GM23338 (cell line): ENCODE measurements around the gene CERT1. TPM values are rescaled to one million over a fixed set of nuclear protein-coding genes. Genes with fewer than 3 reads are reported as not detected.

ENCODE experiments used
- ATAC-seq: fragments of 200-7000 bp; cut with Tn5 transposase; 3 replicates; pipeline ENCODE4 v1.9.1; 2020
- DNase-seq: peaks from one replicate; pipeline ENCODE4 v3.0.0-alpha.2; 2015; ENCODE audit warnings: low spot score
- H2AFZ ChIP-seq: fragments of 200-600 bp; sonication (generic); 2 replicates; pipeline ENCODE4 v1.8.0; 2016; ENCODE audit warnings: antibody characterized with exemption, mild to moderate bottlenecking, moderate library complexity
- H3F3A ChIP-seq: fragments of 200-600 bp; sonication (generic); replicated peaks from 2 replicates; pipeline ENCODE4 v1.8.0; 2017; ENCODE audit warnings: antibody characterized with exemption, mixed run types, low read depth
- H3K27ac ChIP-seq: fragments of 200-600 bp; sonication (generic); 2 replicates; pipeline ENCODE4 v1.6.1; 2016; ENCODE audit warnings: low read depth
- H3K27me3 ChIP-seq: fragments of 200-600 bp; sonication (generic); 2 replicates; pipeline ENCODE4 v1.8.0; 2016; ENCODE audit warnings: mild to moderate bottlenecking, mixed run types, moderate library complexity; ENCODE audit not compliant: insufficient read depth
- H3K36me3 ChIP-seq: fragments of 200-600 bp; sonication (generic); 2 replicates; pipeline ENCODE4 v1.8.0; 2016; ENCODE audit warnings: mild to moderate bottlenecking; ENCODE audit not compliant: insufficient read depth
- H3K4me1 ChIP-seq: fragments of 200-600 bp; sonication (generic); 2 replicates; pipeline ENCODE4 v1.8.0; 2016; ENCODE audit warnings: mild to moderate bottlenecking, moderate library complexity; ENCODE audit not compliant: insufficient read depth
- H3K4me2 ChIP-seq: fragments of 200-600 bp; sonication (generic); 2 replicates; pipeline ENCODE4 v1.7.1; 2017; ENCODE audit warnings: mixed run types
- H3K4me3 ChIP-seq: fragments of 200-600 bp; sonication (generic); 2 replicates; pipeline ENCODE4 v1.6.1; 2016; ENCODE audit warnings: mixed run types
- H3K79me2 ChIP-seq: fragments of 200-600 bp; sonication (generic); replicated peaks from 2 replicates; pipeline ENCODE4 v1.8.0; 2017; ENCODE audit warnings: mild to moderate bottlenecking; ENCODE audit not compliant: insufficient read depth
- H3K9me2 ChIP-seq: fragments of 200-600 bp; sonication (generic); 2 replicates; pipeline ENCODE4 v1.8.0; 2017; ENCODE audit not compliant: insufficient read depth
- H4K20me1 ChIP-seq: fragments of 200-600 bp; sonication (generic); replicated peaks from 2 replicates; pipeline ENCODE4 v1.8.0; 2017; ENCODE audit warnings: mild to moderate bottlenecking; ENCODE audit not compliant: insufficient read depth
- H3K27ac Mint-ChIP-seq: 2 replicates; pipeline ENCODE4 v1.8.0; 2020; ENCODE audit warnings: inconsistent platforms, mild to moderate bottlenecking, moderate library complexity, mixed read lengths
- H3K27me3 Mint-ChIP-seq: 3 replicates; pipeline ENCODE4 v1.8.0; 2022; ENCODE audit warnings: low read depth, mild to moderate bottlenecking, moderate library complexity, mixed read lengths, inconsistent platforms; ENCODE audit not compliant: insufficient read depth, poor library complexity
- H3K36me3 Mint-ChIP-seq: 3 replicates; pipeline ENCODE4 v1.8.0; 2021; ENCODE audit warnings: low read depth, mild to moderate bottlenecking, inconsistent platforms, moderate library complexity, mixed read lengths
- H3K4me1 Mint-ChIP-seq: 3 replicates; pipeline ENCODE4 v1.8.0; 2020; ENCODE audit warnings: mild to moderate bottlenecking, inconsistent platforms, mixed read lengths
- H3K4me3 Mint-ChIP-seq: 3 replicates; pipeline ENCODE4 v1.8.0; 2021; ENCODE audit warnings: moderate library complexity, mild to moderate bottlenecking, inconsistent platforms, mixed read lengths
- H3K9me3 Mint-ChIP-seq: 3 replicates; pipeline ENCODE4 v1.8.0; 2020; ENCODE audit warnings: moderate library complexity, mild to moderate bottlenecking, inconsistent platforms, mixed read lengths
- EZH2 ChIP-seq: fragments of 200-600 bp; sonication (generic); IDR thresholded peaks from one replicate; pipeline ENCODE4 v1.8.0; 2017; ENCODE audit warnings: antibody characterized with exemption, mild to moderate bottlenecking, low read depth; ENCODE audit not compliant: unreplicated experiment
- EZH2phosphoT487 ChIP-seq: fragments of 200-600 bp; sonication (generic); IDR thresholded peaks from one replicate; pipeline ENCODE4 v1.8.1; 2018; ENCODE audit warnings: antibody characterized with exemption; ENCODE audit not compliant: unreplicated experiment
- NANOG ChIP-seq: IDR thresholded peaks from 2 replicates; pipeline ENCODE4 v1.6.1; 2016; ENCODE audit warnings: antibody characterized with exemption, borderline replicate concordance
- POLR2AphosphoS5 ChIP-seq: IDR thresholded peaks from 2 replicates; pipeline ENCODE4 v1.6.1; 2016; ENCODE audit warnings: antibody characterized with exemption, low read depth
- STAT1 ChIP-seq: IDR thresholded peaks from one replicate; pipeline ENCODE4 v1.6.1; 2016; ENCODE audit warnings: antibody characterized with exemption; ENCODE audit not compliant: unreplicated experiment
- ZNF114 ChIP-seq: fragments of 250-450 bp; sonication (Bioruptor Pico); IDR thresholded peaks from 2 replicates; pipeline ENCODE4 v1.5.0; 2020; ENCODE audit warnings: mild to moderate bottlenecking, moderate library complexity
- ZNF331 ChIP-seq: fragments of 250-450 bp; sonication (Bioruptor Pico); IDR thresholded peaks from 2 replicates; pipeline ENCODE4 v1.5.0; 2020; ENCODE audit warnings: low read depth, mild to moderate bottlenecking, moderate library complexity
- polyA plus RNA-seq: library from polyadenylated mRNA; unstranded; fragments of >200 nt; fragmentation: Nextera tagmentation; extraction: Ambion mirVana; gene quantifications from 2 replicates; pipeline ENCODE4 v1.2.1, GENCODE V29; 2016
- total RNA-seq: library from RNA; depleted of rRNA; stranded (reverse); fragments of >200 nt; shearing (Covaris generic); gene quantifications from 2 replicates; pipeline ENCODE4 v1.2.3, GENCODE V29; 2014
- TF ChIP-seq, protein P1 (sequence below): IDR thresholded peaks from 2 replicates; pipeline ENCODE4 v1.6.1; 2016; ENCODE audit warnings: antibody characterized with exemption
- TF ChIP-seq, protein P2 (sequence below): fragments of 250-450 bp; sonication (Bioruptor Pico); IDR thresholded peaks from 2 replicates; pipeline ENCODE4 v1.5.0; 2020; ENCODE audit warnings: mild to moderate bottlenecking, moderate library complexity
- TF ChIP-seq, protein P3 (sequence below), 2 experiments: fragments of 200-600 bp in 1 of 2; sonication (generic) in 1 of 2; conservative IDR thresholded peaks; 2 replicates each; pipeline versions ENCODE4 v1.5.1 to v1.6.1; 2016 to 2017; ENCODE audit warnings: antibody characterized with exemption in 2 of 2, low read depth in 2 of 2, mild to moderate bottlenecking in 2 of 2, moderate library complexity in 1 of 2

The CERT1 gene
- total and polyA plus RNA-seq, 2 experiments from 2014 or later: 36.5 to 40.7 TPM

DNA sequence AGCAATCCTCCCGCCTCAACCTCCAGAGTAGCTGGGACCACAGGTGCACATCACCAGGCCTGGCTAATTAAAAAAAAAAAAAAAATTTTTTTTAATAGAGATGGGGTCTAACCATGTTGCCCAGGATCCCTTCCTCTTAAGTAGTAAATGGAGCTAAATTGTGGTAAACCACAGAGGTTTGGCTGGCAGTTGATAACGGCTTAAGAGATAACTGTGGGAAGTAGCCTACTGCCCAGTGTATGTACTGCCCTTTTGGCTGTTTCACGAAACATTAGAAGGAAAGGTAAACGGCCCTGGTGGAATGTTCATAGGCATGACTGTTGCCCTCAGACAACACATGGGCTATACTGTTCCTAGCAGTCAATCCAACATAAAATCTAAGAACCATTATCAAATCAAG is 130.0 kb downstream of the CERT1 start (continued):
- TF ChIP-seq, protein P1, sequence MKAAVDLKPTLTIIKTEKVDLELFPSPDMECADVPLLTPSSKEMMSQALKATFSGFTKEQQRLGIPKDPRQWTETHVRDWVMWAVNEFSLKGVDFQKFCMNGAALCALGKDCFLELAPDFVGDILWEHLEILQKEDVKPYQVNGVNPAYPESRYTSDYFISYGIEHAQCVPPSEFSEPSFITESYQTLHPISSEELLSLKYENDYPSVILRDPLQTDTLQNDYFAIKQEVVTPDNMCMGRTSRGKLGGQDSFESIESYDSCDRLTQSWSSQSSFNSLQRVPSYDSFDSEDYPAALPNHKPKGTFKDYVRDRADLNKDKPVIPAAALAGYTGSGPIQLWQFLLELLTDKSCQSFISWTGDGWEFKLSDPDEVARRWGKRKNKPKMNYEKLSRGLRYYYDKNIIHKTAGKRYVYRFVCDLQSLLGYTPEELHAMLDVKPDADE: no peak
- TF ChIP-seq, protein P2, sequence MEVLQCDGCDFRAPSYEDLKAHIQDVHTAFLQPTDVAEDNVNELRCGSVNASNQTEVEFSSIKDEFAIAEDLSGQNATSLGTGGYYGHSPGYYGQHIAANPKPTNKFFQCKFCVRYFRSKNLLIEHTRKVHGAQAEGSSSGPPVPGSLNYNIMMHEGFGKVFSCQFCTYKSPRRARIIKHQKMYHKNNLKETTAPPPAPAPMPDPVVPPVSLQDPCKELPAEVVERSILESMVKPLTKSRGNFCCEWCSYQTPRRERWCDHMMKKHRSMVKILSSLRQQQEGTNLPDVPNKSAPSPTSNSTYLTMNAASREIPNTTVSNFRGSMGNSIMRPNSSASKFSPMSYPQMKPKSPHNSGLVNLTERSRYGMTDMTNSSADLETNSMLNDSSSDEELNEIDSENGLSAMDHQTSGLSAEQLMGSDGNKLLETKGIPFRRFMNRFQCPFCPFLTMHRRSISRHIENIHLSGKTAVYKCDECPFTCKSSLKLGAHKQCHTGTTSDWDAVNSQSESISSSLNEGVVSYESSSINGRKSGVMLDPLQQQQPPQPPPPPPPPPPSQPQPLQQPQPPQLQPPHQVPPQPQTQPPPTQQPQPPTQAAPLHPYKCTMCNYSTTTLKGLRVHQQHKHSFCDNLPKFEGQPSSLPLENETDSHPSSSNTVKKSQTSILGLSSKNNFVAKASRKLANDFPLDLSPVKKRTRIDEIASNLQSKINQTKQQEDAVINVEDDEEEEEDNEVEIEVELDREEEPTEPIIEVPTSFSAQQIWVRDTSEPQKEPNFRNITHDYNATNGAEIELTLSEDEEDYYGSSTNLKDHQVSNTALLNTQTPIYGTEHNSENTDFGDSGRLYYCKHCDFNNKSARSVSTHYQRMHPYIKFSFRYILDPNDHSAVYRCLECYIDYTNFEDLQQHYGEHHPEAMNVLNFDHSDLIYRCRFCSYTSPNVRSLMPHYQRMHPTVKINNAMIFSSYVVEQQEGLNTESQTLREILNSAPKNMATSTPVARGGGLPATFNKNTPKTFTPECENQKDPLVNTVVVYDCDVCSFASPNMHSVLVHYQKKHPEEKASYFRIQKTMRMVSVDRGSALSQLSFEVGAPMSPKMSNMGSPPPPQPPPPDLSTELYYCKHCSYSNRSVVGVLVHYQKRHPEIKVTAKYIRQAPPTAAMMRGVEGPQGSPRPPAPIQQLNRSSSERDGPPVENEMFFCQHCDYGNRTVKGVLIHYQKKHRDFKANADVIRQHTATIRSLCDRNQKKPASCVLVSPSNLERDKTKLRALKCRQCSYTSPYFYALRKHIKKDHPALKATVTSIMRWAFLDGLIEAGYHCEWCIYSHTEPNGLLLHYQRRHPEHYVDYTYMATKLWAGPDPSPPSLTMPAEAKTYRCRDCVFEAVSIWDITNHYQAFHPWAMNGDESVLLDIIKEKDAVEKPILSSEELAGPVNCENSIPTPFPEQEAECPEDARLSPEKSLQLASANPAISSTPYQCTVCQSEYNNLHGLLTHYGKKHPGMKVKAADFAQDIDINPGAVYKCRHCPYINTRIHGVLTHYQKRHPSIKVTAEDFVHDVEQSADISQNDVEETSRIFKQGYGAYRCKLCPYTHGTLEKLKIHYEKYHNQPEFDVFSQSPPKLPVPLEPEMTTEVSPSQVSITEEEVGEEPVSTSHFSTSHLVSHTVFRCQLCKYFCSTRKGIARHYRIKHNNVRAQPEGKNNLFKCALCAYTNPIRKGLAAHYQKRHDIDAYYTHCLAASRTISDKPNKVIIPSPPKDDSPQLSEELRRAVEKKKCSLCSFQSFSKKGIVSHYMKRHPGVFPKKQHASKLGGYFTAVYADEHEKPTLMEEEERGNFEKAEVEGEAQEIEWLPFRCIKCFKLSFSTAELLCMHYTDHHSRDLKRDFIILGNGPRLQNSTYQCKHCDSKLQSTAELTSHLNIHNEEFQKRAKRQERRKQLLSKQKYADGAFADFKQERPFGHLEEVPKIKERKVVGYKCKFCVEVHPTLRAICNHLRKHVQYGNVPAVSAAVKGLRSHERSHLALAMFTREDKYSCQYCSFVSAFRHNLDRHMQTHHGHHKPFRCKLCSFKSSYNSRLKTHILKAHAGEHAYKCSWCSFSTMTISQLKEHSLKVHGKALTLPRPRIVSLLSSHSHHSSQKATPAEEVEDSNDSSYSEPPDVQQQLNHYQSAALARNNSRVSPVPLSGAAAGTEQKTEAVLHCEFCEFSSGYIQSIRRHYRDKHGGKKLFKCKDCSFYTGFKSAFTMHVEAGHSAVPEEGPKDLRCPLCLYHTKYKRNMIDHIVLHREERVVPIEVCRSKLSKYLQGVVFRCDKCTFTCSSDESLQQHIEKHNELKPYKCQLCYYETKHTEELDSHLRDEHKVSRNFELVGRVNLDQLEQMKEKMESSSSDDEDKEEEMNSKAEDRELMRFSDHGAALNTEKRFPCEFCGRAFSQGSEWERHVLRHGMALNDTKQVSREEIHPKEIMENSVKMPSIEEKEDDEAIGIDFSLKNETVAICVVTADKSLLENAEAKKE (CRISPR knock-in tag): no peak
- TF ChIP-seq NANOG: no peak
- no peak for TF ChIP-seq POLR2AphosphoS5
- no peak for TF ChIP-seq EZH2phosphoT487
- no peak for TF ChIP-seq ZNF331 (CRISPR knock-in tag)
- TF ChIP-seq ZNF114 (CRISPR knock-in tag): no peak

DNA sequence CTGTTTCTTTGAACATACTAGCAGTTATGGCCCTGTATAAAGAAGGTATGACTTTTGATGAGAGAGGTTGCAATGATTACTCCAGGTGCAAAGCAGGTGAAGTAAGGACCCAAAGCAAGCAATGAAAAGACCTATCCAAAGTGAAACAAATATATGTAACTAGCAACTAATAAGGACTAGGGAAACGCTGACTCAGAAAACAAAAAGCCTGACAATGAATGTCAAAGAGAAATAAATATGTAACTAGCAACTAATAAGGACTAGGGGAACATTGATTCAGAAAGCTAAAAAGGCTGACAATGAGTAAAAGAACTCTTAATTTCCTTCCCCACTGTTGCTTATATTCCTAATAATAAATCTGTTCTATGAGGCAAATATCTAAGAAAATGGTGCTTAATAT is 131.3 kb downstream of the CERT1 start:
- Histone ChIP-seq H3K27ac (no peak overlapping the region), H3K36me3 (no peaks in the 10 kb centered on the region; the same call in 1 of the 2 replicates)
- ATAC-seq: no peak
- TF ChIP-seq, protein P1: no peak
- TF ChIP-seq STAT1: no peak
- TF ChIP-seq EZH2: no peak
- no peak for TF ChIP-seq POLR2AphosphoS5
- TF ChIP-seq, protein P3, sequence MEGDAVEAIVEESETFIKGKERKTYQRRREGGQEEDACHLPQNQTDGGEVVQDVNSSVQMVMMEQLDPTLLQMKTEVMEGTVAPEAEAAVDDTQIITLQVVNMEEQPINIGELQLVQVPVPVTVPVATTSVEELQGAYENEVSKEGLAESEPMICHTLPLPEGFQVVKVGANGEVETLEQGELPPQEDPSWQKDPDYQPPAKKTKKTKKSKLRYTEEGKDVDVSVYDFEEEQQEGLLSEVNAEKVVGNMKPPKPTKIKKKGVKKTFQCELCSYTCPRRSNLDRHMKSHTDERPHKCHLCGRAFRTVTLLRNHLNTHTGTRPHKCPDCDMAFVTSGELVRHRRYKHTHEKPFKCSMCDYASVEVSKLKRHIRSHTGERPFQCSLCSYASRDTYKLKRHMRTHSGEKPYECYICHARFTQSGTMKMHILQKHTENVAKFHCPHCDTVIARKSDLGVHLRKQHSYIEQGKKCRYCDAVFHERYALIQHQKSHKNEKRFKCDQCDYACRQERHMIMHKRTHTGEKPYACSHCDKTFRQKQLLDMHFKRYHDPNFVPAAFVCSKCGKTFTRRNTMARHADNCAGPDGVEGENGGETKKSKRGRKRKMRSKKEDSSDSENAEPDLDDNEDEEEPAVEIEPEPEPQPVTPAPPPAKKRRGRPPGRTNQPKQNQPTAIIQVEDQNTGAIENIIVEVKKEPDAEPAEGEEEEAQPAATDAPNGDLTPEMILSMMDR (conservative IDR thresholded peaks at IDR 0.05; ENCODE audit: low read depth in 2 of 2): no peak
- TF ChIP-seq EZH2phosphoT487: no peak

More for the DNA sequence above, 131.3 kb downstream of the CERT1 start:
- H3K9me2 ChIP-seq: no peaks in the 10 kb centered on the region
- Mint-ChIP-seq H3K4me1 (peaks cover 3% of the 10 kb centered on the region; the same call in 2 of the 3 replicates), H3K27ac (no peak overlapping the region), H3K9me3 (no peaks in the 10 kb centered on the region), H3K27me3 (no peaks in the 10 kb centered on the region), H3K36me3 (peaks cover 4% of the 10 kb centered on the region; the same call in 1 of the 3 replicates), H3K4me3 (no peak overlapping the region)
- no peaks in the 10 kb centered on the region for H4K20me1 ChIP-seq
- H3K79me2 ChIP-seq: no peaks in the 10 kb centered on the region
- no peak overlapping the region for H3K4me2 ChIP-seq
- H3F3A ChIP-seq: no peaks in the 10 kb centered on the region
- H3K4me1 ChIP-seq: peaks cover 2% of the 10 kb centered on the region; the same call in 1 of the 2 replicates
- DNase-seq: no peak
- no peak overlapping the region for H2AFZ ChIP-seq
- no peak overlapping the region for H3K4me3 ChIP-seq
- no peaks in the 10 kb centered on the region for H3K27me3 ChIP-seq
